SIG-M5 treated with dmso at 0.1 percent for 504 hours (cell line): ENCODE results near the gene ISM2.

Source experiments
- DNase-seq: peaks from one replicate; lab custom pipeline; 2025; ENCODE audit not compliant: unreplicated experiment; lab: John Stamatoyannopoulos, UW

The ISM2 gene

GRCh38 chr14:77508876-77509275 is 10.3 kb upstream of the ISM2 start:
- no peak for DNase-seq

- DNase-seq = no peak
Observed at GRCh38 chr14:77508249-77508648, 9.6 kb upstream of the ISM2 start.

- DNase-seq = no peak
Observed at GRCh38 chr14:77507762-77508161, 9.1 kb upstream of the ISM2 start.

GRCh38 chr14:77505031-77505430 is 6.4 kb upstream of the ISM2 start:
- DNase-seq = no peak

- DNase-seq = no peak
Observed at GRCh38 chr14:77503138-77503537, 4.5 kb upstream of the ISM2 start.

GRCh38 chr14:77502109-77502782 is 3.6 kb upstream of the ISM2 start:
- no peak for DNase-seq

GRCh38 chr14:77498984-77499527 is 440 bp upstream of the ISM2 start:
- DNase-seq = peak; percentile 8

GRCh38 chr14:77495334-77495733 is 3.3 kb downstream of the ISM2 start:
- no peak for DNase-seq

GRCh38 chr14:77491056-77491455 is 7.6 kb downstream of the ISM2 start:
- no peak for DNase-seq

GRCh38 chr14:77490347-77490986 is 8.1 kb downstream of the ISM2 start:
- no peak for DNase-seq

GRCh38 chr14:77489041-77489440 is 9.6 kb downstream of the ISM2 start:
- no peak for DNase-seq

GRCh38 chr14:77488558-77488957 is 10.1 kb downstream of the ISM2 start:
- DNase-seq = no peak

GRCh38 chr14:77485901-77486678 is 12.5 kb downstream of the ISM2 start:
- DNase-seq = no peak

- DNase-seq = no peak
Observed at GRCh38 chr14:77485256-77485655, 13.4 kb downstream of the ISM2 start.

GRCh38 chr14:77482422-77482821 is 16.2 kb downstream of the ISM2 start:
- no peak for DNase-seq

- peak; percentile 47 for DNase-seq
Observed at GRCh38 chr14:77478796-77479195, 19.8 kb downstream of the ISM2 start.

GRCh38 chr14:77478029-77478428 is 20.6 kb downstream of the ISM2 start:
- no peak for DNase-seq

- DNase-seq = no peak
Observed at GRCh38 chr14:77475432-77476115, 23.0 kb downstream of the ISM2 start.

GRCh38 chr14:77474479-77475177 is 24.0 kb downstream of the ISM2 start:
- no peak for DNase-seq

GRCh38 chr14:77473921-77474320 is 24.7 kb downstream of the ISM2 start:
- DNase-seq = no peak
